ENCODE results near the gene ZMPSTE24.
"Not testable (repeated sequence)": the region's sequence is repeated elsewhere in the genome, so short reads cannot be mapped to it uniquely, and the experiment has no call there.

ZMPSTE24 gene

GRCh38 chr1:40257688-40258444 lies at the start of gene ZMPSTE24:
TSS of gene ZMPSTE24 (plus strand) at chr1:40258236. CDS start at chr1:40258272, 36 bp downstream.
- peak; percentile 96 for DNase-seq (ENCODE audit: low spot score)

- DNase-seq (ENCODE audit: low spot score) = no peak
These were observed 47.4 kb upstream of the ZMPSTE24 start for GRCh38 chr1:40210511-40211204.

GRCh38 chr1:40218333-40218732 lies 39.7 kb upstream of the ZMPSTE24 start:
- no peak for DNase-seq (ENCODE audit: low spot score)

- not testable (repeated sequence) for DNase-seq (ENCODE audit: low spot score)
These were observed 36.5 kb upstream of the ZMPSTE24 start for GRCh38 chr1:40221471-40221905.

GRCh38 chr1:40221977-40222772 lies 35.9 kb upstream of the ZMPSTE24 start:
- DNase-seq (ENCODE audit: low spot score) = no peak

- DNase-seq (ENCODE audit: low spot score) = no peak
These were observed 34.0 kb upstream of the ZMPSTE24 start for GRCh38 chr1:40224040-40224439.

GRCh38 chr1:40226192-40226591 lies 31.8 kb upstream of the ZMPSTE24 start:
- no peak for DNase-seq (ENCODE audit: low spot score)

GRCh38 chr1:40232444-40232843 lies 25.6 kb upstream of the ZMPSTE24 start:
- no peak for DNase-seq (ENCODE audit: low spot score)

- DNase-seq (ENCODE audit: low spot score) = no peak
These were observed 18.4 kb upstream of the ZMPSTE24 start for GRCh38 chr1:40239626-40240025.

- no peak for DNase-seq (ENCODE audit: low spot score)
These were observed 17.6 kb upstream of the ZMPSTE24 start for GRCh38 chr1:40240390-40240789.

- DNase-seq (ENCODE audit: low spot score) = no peak
These were observed 16.7 kb upstream of the ZMPSTE24 start for GRCh38 chr1:40241362-40241761.

- no peak for DNase-seq (ENCODE audit: low spot score)
These were observed 14.7 kb upstream of the ZMPSTE24 start for GRCh38 chr1:40243351-40243750.

GRCh38 chr1:40244138-40244744 lies 13.8 kb upstream of the ZMPSTE24 start:
- no peak for DNase-seq (ENCODE audit: low spot score)

- no peak for DNase-seq (ENCODE audit: low spot score)
These were observed 12.3 kb upstream of the ZMPSTE24 start for GRCh38 chr1:40245686-40246085.

GRCh38 chr1:40247655-40248054 lies 10.4 kb upstream of the ZMPSTE24 start, which contains the start of gene TMCO2:
TSS of gene TMCO2 (plus strand) at chr1:40247937. CDS start at chr1:40247994, 57 bp downstream.
- no peak for DNase-seq (ENCODE audit: low spot score)

GRCh38 chr1:40248412-40248811 lies 9.6 kb upstream of the ZMPSTE24 start:
- no peak for DNase-seq (ENCODE audit: low spot score)

- DNase-seq (ENCODE audit: low spot score) = no peak
These were observed 6.6 kb upstream of the ZMPSTE24 start for GRCh38 chr1:40251456-40251855.

GRCh38 chr1:40252601-40253000 lies 5.4 kb upstream of the ZMPSTE24 start:
- no peak for DNase-seq (ENCODE audit: low spot score)

- DNase-seq (ENCODE audit: low spot score) = no peak
These were observed 2.8 kb upstream of the ZMPSTE24 start for GRCh38 chr1:40255231-40255630.

- no peak for DNase-seq (ENCODE audit: low spot score)
These were observed 1.5 kb upstream of the ZMPSTE24 start for GRCh38 chr1:40256401-40257084.

- DNase-seq (ENCODE audit: low spot score) = no peak
These were observed 736 bp upstream of the ZMPSTE24 start for GRCh38 chr1:40257313-40257687.

- DNase-seq (ENCODE audit: low spot score) = no peak
These were observed 371 bp downstream of the ZMPSTE24 start for GRCh38 chr1:40258445-40258769.
